Psoas muscle (tissue), 8 donors: ENCODE data around the gene PLXDC2. TPM values are rescaled to one million over a fixed set of nuclear protein-coding genes. Genes with fewer than 3 reads are reported as not detected.

Experiments used
- ATAC-seq, 4 donors: fragments of 200-7000 bp; cut with Tn5 transposase; one replicate each; pipeline ENCODE4 v1.9.1; 2020; ENCODE audit warnings: moderate library complexity in 3 of 4, mild to moderate bottlenecking in 2 of 4
- DNase-seq, 2 donors: peaks; one replicate each; pipeline ENCODE4 v3.0.0-alpha.2; 2020
- H3K27ac ChIP-seq: fragments of 200-600 bp; one replicate; pipeline ENCODE4 v1.8.0; 2022
- H3K27me3 ChIP-seq, 3 donors: fragments of 200-600 bp in 1 of 3; one replicate each; pipeline versions ENCODE4 v1.6.1 to v1.8.0; 2013 to 2022; ENCODE audit warnings: low read length in 2 of 3, mild to moderate bottlenecking in 2 of 3, moderate library complexity in 1 of 3; ENCODE audit not compliant: insufficient read depth in 3 of 3
- H3K36me3 ChIP-seq, 2 donors: fragments of 200-600 bp in 1 of 2; one replicate each; pipeline versions ENCODE4 v1.6.1 to v1.8.0; 2013 to 2022; ENCODE audit warnings: low read depth in 1 of 2, mild to moderate bottlenecking in 1 of 2, moderate library complexity in 1 of 2; ENCODE audit not compliant: insufficient read depth in 1 of 2
- H3K4me1 ChIP-seq: fragments of 200-600 bp; one replicate; pipeline ENCODE4 v1.8.0; 2022
- H3K4me3 ChIP-seq: fragments of 200-600 bp; one replicate; pipeline ENCODE4 v1.8.0; 2022; ENCODE audit warnings: mild to moderate bottlenecking
- H3K9me3 ChIP-seq: fragments of 200-600 bp; one replicate; pipeline ENCODE4 v1.8.0; 2022
- CTCF ChIP-seq: fragments of 200-600 bp; IDR thresholded peaks from one replicate; pipeline ENCODE4 v1.8.0; 2022; ENCODE audit warnings: antibody characterized with exemption
- WGBS, 3 donors: extraction: QIAGEN DNeasy Blood & Tissue Kit; methylation state at CpG; one replicate each; pipeline versions ENCODE4 v1.1.6 to v1.1.7; 2013; 5-methylcytosine and 5-hydroxymethylcytosine counted together
- intact Hi-C, 2 donors: fragments of 100-400 bp; cut with DNase I; formaldehyde crosslinking; loops; one replicate each; pipeline versions ENCODE4 v1.11.0 to v1.14.2; 2022
- polyA plus RNA-seq, 3 donors: library from polyadenylated mRNA; stranded (reverse); fragments of 200-250 nt; gene quantifications; one replicate each; pipeline ENCODE4 v1.2.3, GENCODE V29; 2013
- total RNA-seq, 4 donors: library from RNA; stranded (reverse); fragmentation: NEBNext Ultra II Directional in 2 of 4; extraction: Animal tissue kit (Norgen Biotek cat#: 25700) in 2 of 4; gene quantifications; one replicate each; pipeline versions ENCODE4 v1.2.1 to v1.2.4, GENCODE V29; 2021 to 2023
- donor health status: healthy with polysubstance abuse.
- donor health status: DM: no; HTN: no; CAD: no; lungs with moderate emphysema.
- donor health status: Bipolar disorder and iron deficiency.
- donor health status: healthy.
- donor health status: DM: yes; HTN: yes; CAD: no.
- donor health status: DM: no; HTN: no; CAD: no.
- donor health status: DM: no; HTN: no; CAD: no.
- donor health status: DM: yes; HTN: yes; CAD: no.

Gene PLXDC2
- total and polyA plus RNA-seq, 7 donors = 2.3 to 21.4 (median 9.2) TPM

GRCh38 chr10:20158086-20158485 lies 341.9 kb downstream of the PLXDC2 start:
- no peak for DNase-seq
- Histone ChIP-seq H3K9me3 (no peaks in the 10 kb centered on the region), H3K36me3 (no peaks in the 10 kb centered on the region), H3K27me3 (no peaks in the 10 kb centered on the region), H3K4me3 (no peak overlapping the region), H3K4me1 (no peaks in the 10 kb centered on the region), H3K27ac (no peak overlapping the region)
- TF ChIP-seq CTCF = no peak
- WGBS, 3 donors = 93 to 95% (median 95%) methylated on average over 4 of the region's 4 CpGs
- intact Hi-C loops = no loop called here
- ATAC-seq = no peak

GRCh38 chr10:20162123-20162522 lies 345.9 kb downstream of the PLXDC2 start:
- no peaks in the 10 kb centered on the region for H3K36me3 ChIP-seq
- intact Hi-C loops = no loop called here
- ATAC-seq (no peak), DNase-seq (no peak)
- no peak overlapping the region for H3K4me3 ChIP-seq
- TF ChIP-seq CTCF = no peak
- no peaks in the 10 kb centered on the region for H3K27me3 ChIP-seq
- H3K27ac ChIP-seq = no peak overlapping the region
- H3K9me3 ChIP-seq = no peaks in the 10 kb centered on the region
- no peaks in the 10 kb centered on the region for H3K4me1 ChIP-seq

- Histone ChIP-seq H3K4me1 (no peaks in the 10 kb centered on the region), H3K27me3 (no peaks in the 10 kb centered on the region), H3K9me3 (no peaks in the 10 kb centered on the region), H3K27ac (no peak overlapping the region), H3K4me3 (no peak overlapping the region), H3K36me3 (no peaks in the 10 kb centered on the region)
- 45 to 60% (median 49%) methylated on average over 5 of the region's 5 CpGs for WGBS, 3 donors
- no peak for ATAC-seq
- TF ChIP-seq CTCF = no peak
- intact Hi-C loops = no loop called here
- no peak for DNase-seq
Measured at GRCh38 chr10:20166096-20166675, 350.0 kb downstream of the PLXDC2 start.

- Histone ChIP-seq H3K9me3 (no peaks in the 10 kb centered on the region), H3K4me3 (no peak overlapping the region), H3K36me3 (no peaks in the 10 kb centered on the region), H3K27me3 (no peaks in the 10 kb centered on the region), H3K4me1 (no peaks in the 10 kb centered on the region), H3K27ac (no peak overlapping the region)
- 97 to 98% (median 97%) methylated on average over 2 of the region's 2 CpGs for WGBS, 3 donors
- intact Hi-C loops = no loop called here
- DNase-seq (no peak), ATAC-seq (no peak)
- TF ChIP-seq CTCF = no peak
Measured at GRCh38 chr10:20170661-20171060, 354.4 kb downstream of the PLXDC2 start.

GRCh38 chr10:20173046-20173445 lies 356.8 kb downstream of the PLXDC2 start:
- Histone ChIP-seq H3K27me3 (no peaks in the 10 kb centered on the region), H3K4me1 (no peaks in the 10 kb centered on the region), H3K4me3 (no peak overlapping the region), H3K9me3 (no peaks in the 10 kb centered on the region), H3K27ac (no peak overlapping the region), H3K36me3 (no peaks in the 10 kb centered on the region)
- TF ChIP-seq CTCF = no peak
- DNase-seq (no peak), ATAC-seq (no peak)
- WGBS, 3 donors = 65 to 68% (median 66%) methylated on average over 3 of the region's 3 CpGs
- intact Hi-C loops = no loop called here
